Melanocyte of skin (primary cell): ENCODE results near the gene EHBP1. TPM values are rescaled to one million over a fixed set of nuclear protein-coding genes. Genes with fewer than 3 reads are reported as not detected.

Experiments
- small RNA-seq, 2 donors: library from RNA; depleted of rRNA; stranded (forward); fragments of <200 nt; gene quantifications; one replicate each; pipeline ENCODE3, GENCODE V24; 2012
- total RNA-seq, 2 donors: library from RNA; depleted of rRNA; stranded (reverse); fragments of >200 nt; gene quantifications; 2 replicates each; pipeline ENCODE4 v1.2.3, GENCODE V29; 2012

The EHBP1 gene
- 10 to 100 TPM; 51.3 to 62.6 TPM for total RNA-seq

DNA sequence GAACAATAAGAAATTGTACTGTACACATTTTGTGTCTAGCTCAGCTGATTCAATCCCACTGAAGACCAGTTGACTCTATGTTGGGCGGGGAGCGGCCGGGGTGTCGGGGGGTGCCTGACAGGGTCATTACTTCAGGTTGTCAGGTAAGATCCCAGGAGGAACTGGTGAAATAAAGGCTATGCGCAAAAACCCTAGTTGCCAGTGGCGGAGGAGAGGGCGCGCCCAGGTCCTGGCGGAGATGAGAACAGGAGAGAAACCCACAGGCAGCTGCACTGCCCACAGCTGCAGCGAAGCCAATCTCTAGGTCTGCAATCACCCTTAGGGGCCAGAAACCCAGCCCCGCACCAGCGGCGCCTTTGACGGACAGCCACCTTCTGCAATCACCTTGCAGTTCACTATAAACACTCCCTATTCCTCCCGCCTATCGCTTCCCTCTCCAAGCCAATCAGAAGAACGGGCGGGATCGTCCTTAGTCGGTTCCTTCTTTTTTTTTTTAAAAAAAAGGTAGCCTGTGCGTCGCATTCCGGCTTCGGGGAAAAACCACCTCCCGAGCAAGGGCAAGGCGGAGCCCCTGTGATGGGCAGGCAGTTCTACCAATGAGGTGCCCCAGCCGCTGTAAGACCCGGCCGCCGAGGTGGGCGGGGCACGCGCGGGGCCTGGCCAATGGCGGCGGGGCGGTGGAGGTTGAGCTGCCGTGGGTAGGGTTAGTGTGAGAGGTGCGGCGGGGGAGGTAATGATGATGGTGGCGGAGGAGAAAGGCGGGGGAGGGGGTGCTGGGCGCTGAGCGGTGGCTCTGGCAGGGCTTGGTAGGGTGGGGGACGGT is at the start of gene EHBP1:
Gene EHBP1, plus strand, starts transcription at position 707 of the 823 bp plus-strand sequence. CDS start 1,479 bp downstream, outside the sequence.

DNA sequence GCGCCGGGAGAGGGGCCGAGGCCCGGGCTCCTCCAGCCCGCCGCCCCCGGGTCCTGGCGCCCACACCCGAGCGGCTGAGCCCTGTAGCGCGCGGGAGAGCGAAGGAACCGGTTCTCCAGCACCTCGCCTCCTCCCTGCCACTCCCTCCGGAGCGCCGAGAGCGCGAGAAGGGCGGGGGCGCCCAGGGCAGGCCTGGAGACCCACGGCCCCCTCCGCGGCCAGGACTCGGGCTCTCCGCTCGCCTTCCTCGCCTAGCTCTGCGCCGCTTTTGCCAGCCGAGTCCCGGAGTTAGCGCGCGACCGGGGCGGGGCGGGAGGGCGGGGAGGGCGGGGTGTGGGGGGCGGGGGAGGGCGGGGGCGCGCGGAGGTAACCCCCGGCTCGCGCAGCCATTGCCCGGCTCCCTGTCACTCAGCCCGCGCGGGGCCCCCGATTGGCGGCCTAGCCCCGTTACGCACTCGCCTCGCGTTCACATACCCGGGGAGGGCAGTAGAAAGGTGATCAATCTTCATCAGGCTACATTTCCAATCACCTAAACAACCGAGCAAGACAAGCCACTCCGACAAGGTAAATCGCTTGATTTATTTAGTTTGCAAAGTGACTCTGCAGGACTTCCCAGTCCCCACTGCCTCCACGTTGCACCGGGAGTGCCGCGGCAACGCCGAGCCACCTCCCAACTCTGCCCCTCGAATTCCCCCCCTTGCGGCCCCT is 345.0 kb downstream of the EHBP1 start, which contains the start of gene OTX1:
Gene OTX1, plus strand, starts transcription at position 497 of the 708 bp plus-strand sequence. CDS start 2,161 bp downstream, outside the sequence.

Small RNA genes within 50 kb of the gene (small RNA-seq; reads per million reads assigned to genes)
- gene RF00019, result 0 reads per million in 2 donors

Other genes with a start within 250 kb of the EHBP1 start
- gene TMEM17, start 199.5 kb upstream of the EHBP1 start, total RNA-seq, result 1 to 10 TPM; 5.2 to 5.3 TPM